Fibroblast of lung (primary cell): ENCODE results near the gene CUL1. TPM values are rescaled to one million over a fixed set of nuclear protein-coding genes. Genes with fewer than 3 reads are reported as not detected.

Experiments used
- DNase-seq, 2 donors: peaks; one replicate each; pipeline versions ENCODE4 v3.0.0 to v3.0.0-alpha.2; 2010; ENCODE audit warnings: low read depth in 2 of 2
- H2AFZ ChIP-seq: 2 replicates; pipeline ENCODE4 v1.5.1; 2012; ENCODE audit warnings: low read length, control low read depth, inconsistent platforms
- H3K27ac ChIP-seq: 2 replicates; pipeline ENCODE4 v1.5.1; 2011; ENCODE audit warnings: low read length, control low read depth; ENCODE audit not compliant: insufficient read depth
- H3K27me3 ChIP-seq: 2 replicates; pipeline ENCODE4 v1.5.1; 2011; ENCODE audit warnings: mild to moderate bottlenecking, low read length; ENCODE audit not compliant: control insufficient read depth, insufficient read depth
- H3K36me3 ChIP-seq: 2 replicates; pipeline ENCODE4 v1.5.1; 2011; ENCODE audit warnings: low read length; ENCODE audit not compliant: control insufficient read depth, insufficient read depth
- H3K4me1 ChIP-seq: 2 replicates; pipeline ENCODE4 v1.5.1; 2011; ENCODE audit warnings: low read length; ENCODE audit not compliant: control insufficient read depth, insufficient read depth; ENCODE audit errors: extremely low read depth
- H3K4me2 ChIP-seq: 2 replicates; pipeline ENCODE4 v1.5.1; 2011; ENCODE audit warnings: low read length, control low read depth; ENCODE audit not compliant: insufficient read depth; ENCODE audit errors: extremely low read depth
- H3K4me3 ChIP-seq, 4 experiments: fragments of 200-600 bp in 1 of 4; sonication (generic) in 1 of 4; replicated peaks in 1 of 4; 2 replicates each; pipeline ENCODE4 v1.5.1; 2011 to 2016; ENCODE audit warnings: low read length in 4 of 4, low read depth in 3 of 4, mild to moderate bottlenecking in 3 of 4, control low read depth in 2 of 4, inconsistent platforms in 1 of 4, mixed read lengths in 1 of 4; ENCODE audit not compliant: insufficient read depth in 1 of 4; ENCODE audit errors: control extremely low read depth in 1 of 4
- H3K79me2 ChIP-seq: 2 replicates; pipeline ENCODE4 v1.5.1; 2012; ENCODE audit warnings: mild to moderate bottlenecking, low read length, inconsistent platforms; ENCODE audit not compliant: control insufficient read depth, insufficient read depth
- H3K9ac ChIP-seq: 2 replicates; pipeline ENCODE4 v1.5.1; 2011; ENCODE audit warnings: mild to moderate bottlenecking, low read length, control low read depth; ENCODE audit not compliant: insufficient read depth
- H3K9me3 ChIP-seq: 2 replicates; pipeline ENCODE4 v1.5.1; 2012; ENCODE audit warnings: low read depth, low read length; ENCODE audit not compliant: control insufficient read depth, insufficient read depth
- H4K20me1 ChIP-seq: 2 replicates; pipeline ENCODE4 v1.5.1; 2011; ENCODE audit warnings: low read length; ENCODE audit not compliant: control insufficient read depth, insufficient read depth; ENCODE audit errors: extremely low read depth
- EZH2 ChIP-seq: IDR thresholded peaks from 2 replicates; pipeline ENCODE4 v1.5.1; 2012; ENCODE audit warnings: low read length, control low read depth, mild to moderate bottlenecking; ENCODE audit errors: missing control alignments
- polyA plus RNA-seq, 2 donors: library from polyadenylated mRNA; depleted of rRNA in 1 of 2; stranded (reverse) in 1 of 2; unstranded in 1 of 2; fragments of >200 nt; gene quantifications; 2 replicates each; pipeline ENCODE4 v1.2.1, GENCODE V29; 2011 to 2012; ENCODE audit warnings: missing spikeins in 1 of 2
- total RNA-seq: library from RNA; depleted of rRNA; stranded (reverse); fragments of >200 nt; gene quantifications from 2 replicates; pipeline ENCODE4 v1.2.1, GENCODE V29; 2014
- TF ChIP-seq, protein P1 (sequence below), 2 donors: IDR thresholded peaks in 1 of 2; conservative IDR thresholded peaks in 1 of 2; 1 replicate in 1 of 2; 2 replicates in 1 of 2; pipeline ENCODE4 v1.5.1; 2011 to 2012; ENCODE audit warnings: low read length in 2 of 2, control low read depth in 1 of 2, inconsistent platforms in 1 of 2, low read depth in 1 of 2, mild to moderate bottlenecking in 1 of 2

CUL1 gene
- total and polyA plus RNA-seq, 2 donors (not counting 1 experiment from before 2014, with no cell fraction given) = 47.9 to 52.3 TPM

DNA sequence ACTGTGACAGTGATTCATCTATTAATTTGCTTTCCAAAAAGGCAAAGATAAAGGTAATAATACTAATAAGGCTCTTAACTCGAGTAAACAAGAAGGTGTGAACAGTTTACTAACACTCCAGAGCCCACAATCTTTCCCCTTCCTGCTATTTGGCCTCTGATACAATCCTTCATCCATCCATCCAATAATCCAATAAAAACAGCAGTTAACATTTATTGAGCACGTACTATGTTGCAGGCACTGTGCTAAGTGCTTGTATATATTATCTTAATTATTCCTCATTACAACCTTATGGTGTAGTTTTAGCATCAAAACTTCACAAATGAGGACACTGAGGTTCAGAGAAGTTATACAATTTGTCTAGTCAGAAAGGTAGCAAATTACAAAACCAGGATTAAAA, 135.9 kb downstream of the CUL1 start:
- Histone ChIP-seq H3K27ac (no peak overlapping the region), H4K20me1 (no peaks in the 10 kb centered on the region), H3K9me3 (no peaks in the 10 kb centered on the region), H3K4me1 (no peaks in the 10 kb centered on the region), H3K79me2 (peaks cover 6% of the 10 kb centered on the region), H3K4me3 (no peak overlapping the region), H2AFZ (no peak overlapping the region), H3K4me2 (no peak overlapping the region), H3K9ac (no peak overlapping the region), H3K27me3 (no peaks in the 10 kb centered on the region), H3K36me3 (no peaks in the 10 kb centered on the region)
- TF ChIP-seq, protein P1, sequence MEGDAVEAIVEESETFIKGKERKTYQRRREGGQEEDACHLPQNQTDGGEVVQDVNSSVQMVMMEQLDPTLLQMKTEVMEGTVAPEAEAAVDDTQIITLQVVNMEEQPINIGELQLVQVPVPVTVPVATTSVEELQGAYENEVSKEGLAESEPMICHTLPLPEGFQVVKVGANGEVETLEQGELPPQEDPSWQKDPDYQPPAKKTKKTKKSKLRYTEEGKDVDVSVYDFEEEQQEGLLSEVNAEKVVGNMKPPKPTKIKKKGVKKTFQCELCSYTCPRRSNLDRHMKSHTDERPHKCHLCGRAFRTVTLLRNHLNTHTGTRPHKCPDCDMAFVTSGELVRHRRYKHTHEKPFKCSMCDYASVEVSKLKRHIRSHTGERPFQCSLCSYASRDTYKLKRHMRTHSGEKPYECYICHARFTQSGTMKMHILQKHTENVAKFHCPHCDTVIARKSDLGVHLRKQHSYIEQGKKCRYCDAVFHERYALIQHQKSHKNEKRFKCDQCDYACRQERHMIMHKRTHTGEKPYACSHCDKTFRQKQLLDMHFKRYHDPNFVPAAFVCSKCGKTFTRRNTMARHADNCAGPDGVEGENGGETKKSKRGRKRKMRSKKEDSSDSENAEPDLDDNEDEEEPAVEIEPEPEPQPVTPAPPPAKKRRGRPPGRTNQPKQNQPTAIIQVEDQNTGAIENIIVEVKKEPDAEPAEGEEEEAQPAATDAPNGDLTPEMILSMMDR (conservative IDR thresholded peaks at IDR 0.05 in 1 of 2, IDR thresholded peaks at IDR 0.05 in 1 of 2; ENCODE audit: low read depth in 1 of 2, low read length in 2 of 2) = no peak
- TF ChIP-seq EZH2 = no peak
- no peak for DNase-seq

DNA sequence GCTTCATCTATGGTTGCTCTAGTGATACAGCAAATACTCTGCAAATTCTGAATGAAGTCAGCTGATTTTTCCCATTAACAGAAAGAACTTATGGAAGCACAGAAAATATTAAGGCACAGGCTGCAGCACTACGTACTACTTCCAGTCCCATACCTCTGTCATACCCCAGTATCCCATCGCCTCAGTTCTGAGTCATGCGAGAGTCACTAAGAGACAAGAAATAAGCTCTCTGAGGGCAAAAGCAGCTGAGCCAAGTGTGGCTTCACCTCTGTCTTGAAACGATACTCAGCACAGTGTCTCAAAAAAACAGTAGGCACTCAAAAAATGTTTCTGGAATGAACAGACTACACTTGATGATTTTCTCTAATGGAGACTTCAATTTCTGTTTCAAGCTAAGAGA, 137.2 kb downstream of the CUL1 start:
- H3K9ac ChIP-seq = no peak overlapping the region
- H3K27me3 ChIP-seq = no peaks in the 10 kb centered on the region
- no peak overlapping the region for H3K27ac ChIP-seq
- H2AFZ ChIP-seq = no peak overlapping the region
- TF ChIP-seq, protein P1 (conservative IDR thresholded peaks at IDR 0.05 in 1 of 2, IDR thresholded peaks at IDR 0.05 in 1 of 2; ENCODE audit: low read depth in 1 of 2, low read length in 2 of 2) = no peak
- no peak for TF ChIP-seq EZH2
- no peaks in the 10 kb centered on the region for H4K20me1 ChIP-seq
- H3K4me2 ChIP-seq = no peak overlapping the region
- no peaks in the 10 kb centered on the region for H3K4me1 ChIP-seq
- DNase-seq = no peak
- no peaks in the 10 kb centered on the region for H3K36me3 ChIP-seq
- no peak overlapping the region for H3K4me3 ChIP-seq
- no peaks in the 10 kb centered on the region for H3K9me3 ChIP-seq
- peaks cover 6% of the 10 kb centered on the region for H3K79me2 ChIP-seq

DNA sequence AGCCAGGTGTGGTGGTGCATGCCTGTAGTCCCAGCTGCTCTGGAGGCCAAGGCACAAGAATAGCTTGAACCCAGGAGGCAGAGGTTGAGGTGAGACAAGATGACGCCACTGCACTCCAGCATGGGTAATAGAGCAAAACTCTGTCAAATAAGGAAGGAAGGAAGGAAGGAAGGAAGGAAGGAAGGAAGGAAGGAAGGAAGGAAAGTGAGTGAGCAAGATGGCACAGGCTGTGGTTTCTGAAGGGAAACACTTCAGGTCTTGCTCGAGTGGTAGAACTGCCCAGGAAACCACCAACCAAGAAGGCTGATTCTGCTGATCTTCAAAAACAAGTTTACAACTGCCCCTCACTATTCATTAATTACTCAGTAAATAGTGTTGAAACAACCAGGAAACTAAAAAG, 140.2 kb downstream of the CUL1 start:
- peaks cover 8% of the 10 kb centered on the region for H3K79me2 ChIP-seq

More for the DNA sequence above, 140.2 kb downstream of the CUL1 start:
- H3K9ac ChIP-seq = no peak overlapping the region
- H3K9me3 ChIP-seq = no peaks in the 10 kb centered on the region
- no peak overlapping the region for H2AFZ ChIP-seq
- no peaks in the 10 kb centered on the region for H3K4me1 ChIP-seq
- H3K4me2 ChIP-seq = no peak overlapping the region
- DNase-seq = no peak
- H3K27me3 ChIP-seq = no peaks in the 10 kb centered on the region
- no peak overlapping the region for H3K4me3 ChIP-seq
- no peaks in the 10 kb centered on the region for H4K20me1 ChIP-seq
- no peak overlapping the region for H3K27ac ChIP-seq
- no peaks in the 10 kb centered on the region for H3K36me3 ChIP-seq
- TF ChIP-seq EZH2 = no peak
- TF ChIP-seq, protein P1 (conservative IDR thresholded peaks at IDR 0.05 in 1 of 2, IDR thresholded peaks at IDR 0.05 in 1 of 2; ENCODE audit: low read depth in 1 of 2, low read length in 2 of 2) = no peak
